Hepatic stellate cell (primary cell): ENCODE data around the gene CDKL1.
"Not testable (repeated sequence)": the region's sequence is repeated elsewhere in the genome, so short reads cannot be mapped to it uniquely, and the experiment has no call there.

ENCODE experiments used
- DNase-seq: peaks from one replicate; pipeline ENCODE4 v3.0.0; 2011; ENCODE audit warnings: low spot score

CDKL1 gene

DNA sequence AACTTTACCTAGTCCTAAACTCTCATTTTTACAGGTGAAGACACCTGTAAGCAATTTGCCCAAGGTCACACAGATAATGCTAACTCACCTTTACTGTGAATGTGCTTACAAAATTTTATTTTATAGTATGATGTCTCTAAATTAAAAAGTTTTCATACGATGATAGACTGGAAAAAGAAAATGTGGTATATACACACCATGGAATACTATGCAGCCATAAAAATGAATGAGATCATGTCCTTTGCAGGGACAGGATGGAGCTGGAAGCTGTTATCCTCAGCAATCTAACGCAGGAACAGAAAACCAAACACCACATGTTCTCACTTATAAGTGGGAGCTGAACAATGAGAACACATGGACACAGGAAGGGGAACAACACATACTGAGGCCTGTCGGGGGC, 40.4 kb downstream of the CDKL1 start:
- not testable (repeated sequence) for DNase-seq

DNA sequence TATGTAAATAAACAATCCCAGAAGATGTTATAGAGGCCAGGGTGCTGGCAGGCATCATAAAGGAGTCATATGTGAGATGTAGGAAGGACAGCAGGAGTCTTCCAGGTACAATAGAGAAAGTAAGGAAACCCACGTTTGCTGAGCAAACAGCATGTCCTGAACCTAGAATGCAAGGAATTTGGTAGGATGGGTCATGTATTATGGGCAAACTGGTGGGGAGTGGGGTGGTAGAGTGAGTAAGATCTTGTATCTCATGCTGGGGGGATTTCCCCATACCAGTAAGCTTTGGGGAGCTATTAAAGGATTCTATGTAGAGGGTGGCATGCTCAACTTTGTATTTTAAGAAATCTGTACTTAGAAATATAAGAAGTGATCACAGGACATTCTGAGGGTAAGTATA, 41.0 kb downstream of the CDKL1 start:
- no peak for DNase-seq

DNA sequence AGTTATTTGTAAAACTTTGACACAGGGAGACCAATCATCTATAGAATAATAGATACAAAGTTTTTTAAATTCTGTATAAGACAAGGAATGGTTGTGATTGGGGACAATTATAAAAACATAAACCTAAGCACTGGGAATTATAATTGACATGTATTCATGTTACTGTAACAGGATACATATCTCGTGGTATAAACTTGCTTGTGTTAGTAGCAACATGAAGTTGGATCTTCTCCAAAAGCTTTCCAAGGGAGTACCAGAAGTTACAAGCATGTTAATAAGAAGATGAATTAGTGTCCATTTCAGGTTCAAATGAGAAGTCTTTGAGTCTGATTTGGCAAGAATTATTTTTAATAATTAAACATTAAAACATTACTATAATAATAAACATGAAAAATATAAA, 42.2 kb downstream of the CDKL1 start:
- no peak for DNase-seq

DNA sequence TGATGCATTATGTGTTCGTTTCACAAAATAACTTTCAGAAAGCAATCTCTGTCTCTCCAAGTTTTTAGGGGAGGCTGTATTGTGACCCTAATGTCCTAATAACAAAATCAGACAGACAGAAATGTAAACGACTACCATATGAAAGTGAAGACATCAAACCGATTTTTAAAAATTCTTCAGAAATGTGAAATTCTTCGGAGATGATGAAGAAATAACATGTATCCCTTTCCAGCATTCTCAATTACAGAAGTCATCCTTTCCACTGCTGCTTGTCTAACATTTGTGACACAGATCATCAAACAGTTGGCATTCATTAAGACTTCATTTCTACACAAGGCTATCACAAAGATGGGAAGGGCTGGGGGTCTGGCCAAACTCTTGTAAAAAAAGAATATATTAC, 43.6 kb downstream of the CDKL1 start:
- no peak for DNase-seq

DNA sequence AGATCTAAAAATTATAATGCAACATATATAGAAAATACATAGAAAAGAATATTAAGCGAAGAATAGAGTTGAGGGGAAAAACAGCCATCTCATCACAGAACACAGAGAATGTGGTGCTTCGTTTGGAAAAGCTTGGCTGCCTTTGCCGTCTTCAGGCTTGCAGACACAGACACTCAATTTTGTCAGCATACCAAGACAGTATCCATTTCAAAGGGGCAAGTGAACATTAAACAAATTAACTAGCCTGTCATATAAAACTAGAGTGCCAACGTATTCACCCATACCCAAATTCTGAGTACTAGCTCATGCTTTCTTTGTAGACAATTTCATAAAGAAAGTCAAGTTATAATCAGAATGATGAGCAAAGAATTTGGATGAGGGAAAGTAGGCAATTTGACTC, 44.1 kb downstream of the CDKL1 start:
- no peak for DNase-seq

DNA sequence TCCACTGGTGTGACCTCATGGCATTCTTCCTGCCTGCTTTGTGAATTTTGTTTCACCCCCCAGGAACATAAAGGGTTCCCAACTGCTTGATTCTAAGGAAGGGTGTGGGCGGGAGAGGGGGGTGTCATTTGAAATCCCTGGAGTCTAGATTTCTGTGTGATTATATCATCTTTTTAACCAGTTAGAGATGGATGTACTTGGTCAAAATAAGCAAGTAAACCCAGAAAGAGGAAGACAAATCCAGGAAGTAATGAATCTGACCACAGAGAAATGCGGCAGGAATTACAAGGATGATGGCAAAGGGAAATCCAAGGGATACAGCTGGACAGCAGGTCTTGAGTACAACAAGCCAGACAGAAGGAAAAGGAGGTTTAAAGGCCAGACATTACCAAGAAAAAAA, 45.7 kb downstream of the CDKL1 start:
- no peak for DNase-seq

DNA sequence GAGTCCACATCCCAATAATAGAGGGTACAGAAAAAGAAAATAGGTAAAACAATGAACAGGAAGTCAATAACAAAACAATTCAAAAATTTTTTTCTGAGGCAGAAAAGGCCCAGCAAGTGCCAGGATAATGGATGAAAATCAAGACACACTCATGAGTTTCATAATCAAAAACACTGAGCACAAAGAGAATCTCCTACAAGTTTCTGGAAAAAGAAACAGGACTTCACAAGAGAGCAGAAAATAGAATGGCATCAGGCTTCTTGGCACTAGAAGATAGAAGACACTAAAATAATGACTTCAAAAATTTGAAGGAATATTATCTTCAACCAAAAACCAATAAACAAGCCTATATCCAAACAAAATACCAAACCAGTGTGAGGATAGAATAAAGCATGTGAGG, 47.7 kb downstream of the CDKL1 start:
- no peak for DNase-seq

DNA sequence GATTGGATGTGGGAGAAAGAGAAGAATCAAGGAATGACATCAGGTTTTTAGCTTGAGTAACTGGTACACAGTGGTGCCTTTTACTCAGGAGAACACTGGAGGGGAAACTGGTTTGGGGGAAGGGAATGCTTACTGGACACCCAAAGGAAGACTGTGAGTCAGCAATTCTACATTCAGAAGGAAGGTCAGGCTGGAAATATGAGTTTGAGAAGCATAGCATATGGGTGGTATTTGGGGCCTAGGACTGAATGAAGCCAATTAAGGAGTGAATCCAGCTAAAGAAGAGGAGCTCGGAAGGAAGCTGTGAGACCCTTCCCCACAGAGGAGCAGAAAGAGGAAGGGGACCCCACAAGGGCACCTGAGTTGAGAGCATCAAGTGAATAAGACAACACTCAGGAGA, 49.2 kb downstream of the CDKL1 start:
- peak; percentile 35 for DNase-seq

DNA sequence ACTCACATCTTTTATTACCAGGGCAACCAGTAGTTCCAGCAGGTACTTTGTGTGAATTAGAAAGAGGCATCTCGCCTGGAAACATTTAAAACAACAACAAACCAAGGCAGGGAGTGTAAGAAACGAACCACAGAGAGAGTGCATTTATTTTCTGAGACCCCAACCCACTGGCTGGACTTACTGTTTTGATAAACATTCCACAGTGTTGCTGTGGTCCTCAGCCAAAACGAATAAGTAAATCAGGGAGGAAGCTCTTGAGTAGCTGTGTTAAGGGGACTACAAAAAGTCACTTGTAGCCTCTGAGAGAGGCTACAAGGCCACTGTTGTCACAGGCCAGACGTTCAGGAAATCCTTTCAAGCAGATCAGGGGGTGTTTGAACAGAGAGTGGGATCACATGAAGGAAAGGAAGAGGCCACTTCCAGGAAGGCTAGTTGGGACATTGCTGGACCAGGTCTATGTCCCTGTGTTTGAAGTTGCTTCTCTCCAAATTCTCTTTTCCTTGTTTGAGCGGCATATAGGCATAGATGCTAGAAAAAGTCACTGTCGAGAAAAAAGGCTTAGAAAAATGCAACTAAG, 50.7 kb downstream of the CDKL1 start:
- DNase-seq: no peak

DNA sequence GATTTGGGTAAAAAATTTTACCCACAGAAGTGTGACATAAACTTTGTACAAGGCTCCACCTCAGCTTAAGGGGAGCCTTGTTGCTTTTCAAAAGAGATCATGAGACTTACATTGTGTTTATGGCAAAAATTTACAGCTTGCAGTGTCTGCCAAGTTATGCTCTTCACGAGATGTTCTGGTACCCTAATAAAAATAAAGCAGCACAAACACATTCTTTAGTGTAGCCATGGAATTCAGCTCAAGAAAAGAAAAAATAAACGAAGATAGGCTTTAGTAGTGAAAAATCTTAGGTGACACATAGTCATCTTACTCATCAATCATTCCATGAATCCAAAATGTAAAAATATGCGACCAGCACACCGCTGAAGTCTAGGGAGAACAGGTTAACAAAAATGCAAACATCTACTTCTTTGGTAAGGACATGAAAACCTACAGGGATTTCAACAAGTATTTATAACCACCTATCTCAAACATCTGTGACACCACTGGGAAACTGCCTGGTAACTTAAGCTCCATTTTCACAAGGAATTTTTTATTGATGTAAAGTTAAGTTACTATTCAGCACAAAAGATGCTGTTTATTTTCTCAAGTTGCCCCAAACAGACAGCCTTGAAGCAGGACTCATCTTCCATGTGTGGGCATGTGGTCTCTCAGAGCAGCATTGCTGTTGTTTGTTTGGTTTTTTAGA, 51.7 kb downstream of the CDKL1 start:
- DNase-seq: peak; percentile 27

DNA sequence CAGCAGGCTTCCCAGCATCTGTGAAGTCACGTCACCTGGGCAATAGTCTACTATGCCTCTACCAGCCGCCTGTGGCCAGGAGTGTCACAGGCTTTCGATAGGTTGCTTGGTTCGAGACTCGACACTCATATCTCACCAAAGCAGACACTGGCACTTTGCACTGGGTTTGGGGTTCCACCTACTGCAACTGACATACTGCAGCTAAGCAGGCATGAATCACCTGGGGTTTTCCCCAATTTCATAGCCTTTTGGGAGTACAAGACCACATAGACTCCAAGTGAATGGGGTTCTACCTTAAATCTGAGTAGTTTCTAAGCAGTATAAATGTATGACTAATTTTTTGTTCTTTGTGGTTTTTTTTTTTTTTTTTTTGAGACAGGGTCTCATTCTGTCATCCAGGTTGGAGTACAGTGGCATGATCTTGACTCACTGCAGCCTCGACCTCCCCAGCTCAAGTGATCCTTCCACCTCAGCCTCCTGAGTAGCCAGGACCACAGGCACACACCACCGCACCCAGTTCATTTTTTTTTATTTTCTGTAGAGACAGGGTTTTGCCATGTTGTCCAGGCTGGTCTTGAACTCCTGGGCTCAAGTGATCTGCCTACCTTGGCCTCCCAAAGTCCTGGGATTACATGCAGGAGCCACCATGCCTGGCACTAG, 52.4 kb downstream of the CDKL1 start:
- no peak for DNase-seq

DNA sequence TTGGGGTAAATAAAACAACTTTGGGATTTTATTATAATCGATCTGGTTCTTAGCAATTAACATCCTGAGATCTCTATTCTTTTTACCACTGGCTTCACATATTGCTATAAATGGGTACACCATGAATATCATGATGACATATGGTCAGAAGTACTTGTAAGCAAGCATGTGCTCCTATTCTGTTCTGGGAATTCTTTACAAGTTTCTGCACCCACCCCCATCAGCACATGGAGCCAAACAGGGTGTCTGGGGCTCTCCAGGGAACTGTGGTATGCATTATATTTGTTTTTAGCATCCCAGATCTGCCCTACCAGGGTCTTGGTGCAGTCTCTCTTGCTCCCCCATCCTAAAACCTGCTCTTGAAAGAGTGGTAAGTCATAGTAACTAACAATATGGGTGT, 53.2 kb downstream of the CDKL1 start:
- no peak for DNase-seq

DNA sequence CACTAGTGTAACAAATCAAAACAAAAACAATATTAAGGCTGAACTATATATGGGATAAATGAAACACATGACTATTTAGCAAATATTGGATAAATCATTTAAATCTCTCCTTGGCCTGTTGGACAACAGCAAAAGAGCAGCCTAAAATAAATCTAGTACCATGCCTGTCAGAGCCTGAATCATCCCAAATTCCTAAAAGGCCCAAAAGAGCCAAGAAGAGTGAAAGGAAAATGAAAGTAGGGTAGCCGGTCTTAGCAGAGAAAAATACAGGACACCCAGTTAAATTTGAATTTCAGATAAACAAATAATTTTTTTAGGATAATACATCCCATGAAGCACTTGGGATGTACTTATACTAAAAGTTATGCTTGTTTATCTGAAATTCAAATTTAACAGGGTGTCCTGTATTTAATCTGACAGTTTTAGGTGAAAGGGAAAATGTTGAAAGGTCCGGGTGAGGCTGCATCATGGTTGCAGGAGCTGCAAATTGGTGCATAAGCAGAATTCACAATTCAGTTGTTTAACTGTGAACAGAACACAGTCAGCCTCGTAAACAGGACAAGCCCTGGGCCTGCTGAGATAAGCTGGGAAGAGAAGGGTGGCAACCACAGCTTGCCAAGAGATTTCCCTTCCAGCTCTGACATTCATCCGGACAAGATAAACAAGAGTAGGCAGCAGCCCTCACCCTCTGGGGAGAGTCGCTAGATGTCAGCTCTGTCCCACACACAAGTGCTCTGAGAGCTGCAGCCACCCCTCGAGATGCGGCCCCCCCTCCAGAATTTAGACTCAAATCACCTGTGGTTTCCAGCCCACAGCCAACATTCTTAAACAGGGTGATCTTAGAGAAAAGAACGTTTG, 54.2 kb downstream of the CDKL1 start:
- peak; percentile 55 for DNase-seq

DNA sequence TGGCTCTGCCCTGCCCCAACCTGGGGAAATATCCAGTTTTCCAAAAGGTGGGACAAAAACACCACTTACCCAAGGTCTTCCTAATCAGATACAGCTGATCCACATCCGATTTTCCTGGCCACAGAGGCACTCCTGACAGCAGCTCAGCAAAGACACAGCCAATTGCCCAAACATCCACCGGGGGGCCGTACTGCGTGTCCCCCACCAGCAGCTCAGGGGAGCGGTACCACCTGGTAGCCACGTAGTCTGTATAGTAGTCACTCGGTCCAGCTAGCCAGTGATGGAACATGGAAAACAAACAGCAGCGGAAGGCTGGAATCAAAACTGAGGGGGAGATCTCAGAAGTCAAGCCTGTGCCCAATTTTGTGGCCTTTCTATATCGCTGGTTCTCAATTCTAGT, 55.7 kb downstream of the CDKL1 start:
- DNase-seq: no peak

DNA sequence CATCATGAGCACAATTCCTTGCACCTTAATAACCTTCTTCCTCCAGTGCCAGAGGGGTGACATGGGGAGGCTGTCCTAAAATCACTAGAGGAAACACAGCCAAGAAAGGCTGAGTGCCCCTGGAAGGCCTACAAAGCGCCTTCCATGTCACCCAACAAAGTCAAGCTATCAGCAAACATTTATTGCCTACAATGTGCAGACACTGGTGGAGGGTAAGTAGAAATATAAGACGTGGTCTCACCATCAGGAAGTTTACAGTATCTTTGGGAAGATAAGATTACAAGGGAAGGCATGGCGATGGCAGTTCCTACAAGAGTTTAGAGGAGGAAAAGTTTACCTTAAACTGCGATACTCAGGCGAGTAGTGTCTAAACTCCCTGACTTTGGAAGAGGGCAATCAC, 56.6 kb downstream of the CDKL1 start:
- DNase-seq: no peak

DNA sequence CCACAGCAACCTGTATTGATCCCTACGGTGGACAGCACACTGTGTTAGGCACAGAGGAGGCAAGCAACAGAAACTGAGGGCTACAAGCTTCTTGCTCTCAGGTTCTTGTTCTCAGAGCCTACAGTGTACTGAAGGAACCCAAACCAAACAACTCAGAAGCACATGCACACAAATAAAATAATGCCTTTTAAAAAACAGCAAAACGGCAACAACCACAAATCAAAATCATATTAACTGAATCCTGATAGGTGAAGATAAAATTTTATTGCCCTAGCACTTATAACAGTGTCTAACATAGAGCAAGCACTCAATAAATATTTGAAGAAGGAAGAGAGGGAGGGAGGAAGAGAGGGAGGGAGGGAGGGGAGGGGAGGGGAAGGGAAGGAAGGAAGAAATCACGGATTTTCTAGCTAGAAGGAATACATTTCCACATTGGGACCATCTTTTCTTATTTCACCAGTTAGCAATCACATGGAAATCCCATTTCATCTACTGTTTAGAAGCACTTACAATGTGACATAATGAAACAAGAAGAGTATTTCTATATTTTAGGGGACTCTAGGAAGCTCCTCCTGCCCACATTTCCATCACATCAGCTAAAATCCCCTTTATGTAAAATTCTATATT, 57.4 kb downstream of the CDKL1 start:
- DNase-seq: no peak

DNA sequence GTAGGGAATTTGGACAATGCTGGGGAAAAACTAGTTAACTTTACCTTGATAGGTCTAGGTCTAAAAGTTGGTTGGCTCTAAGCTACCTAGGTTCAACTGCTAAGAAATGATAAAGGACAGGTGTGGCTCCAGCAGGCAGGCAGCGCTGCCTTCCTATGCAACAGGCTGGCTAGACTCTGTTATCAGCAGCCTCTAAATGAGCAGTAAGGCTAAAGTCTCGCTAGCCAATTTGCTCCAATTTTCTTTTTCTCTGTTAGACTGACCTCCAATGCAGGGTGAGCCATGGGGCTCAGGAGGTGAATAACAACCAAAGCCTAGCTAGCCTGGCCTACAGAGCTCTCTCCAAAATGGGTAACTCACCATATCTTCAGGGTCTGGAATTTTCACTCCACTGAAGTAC, 58.1 kb downstream of the CDKL1 start:
- DNase-seq: no peak

DNA sequence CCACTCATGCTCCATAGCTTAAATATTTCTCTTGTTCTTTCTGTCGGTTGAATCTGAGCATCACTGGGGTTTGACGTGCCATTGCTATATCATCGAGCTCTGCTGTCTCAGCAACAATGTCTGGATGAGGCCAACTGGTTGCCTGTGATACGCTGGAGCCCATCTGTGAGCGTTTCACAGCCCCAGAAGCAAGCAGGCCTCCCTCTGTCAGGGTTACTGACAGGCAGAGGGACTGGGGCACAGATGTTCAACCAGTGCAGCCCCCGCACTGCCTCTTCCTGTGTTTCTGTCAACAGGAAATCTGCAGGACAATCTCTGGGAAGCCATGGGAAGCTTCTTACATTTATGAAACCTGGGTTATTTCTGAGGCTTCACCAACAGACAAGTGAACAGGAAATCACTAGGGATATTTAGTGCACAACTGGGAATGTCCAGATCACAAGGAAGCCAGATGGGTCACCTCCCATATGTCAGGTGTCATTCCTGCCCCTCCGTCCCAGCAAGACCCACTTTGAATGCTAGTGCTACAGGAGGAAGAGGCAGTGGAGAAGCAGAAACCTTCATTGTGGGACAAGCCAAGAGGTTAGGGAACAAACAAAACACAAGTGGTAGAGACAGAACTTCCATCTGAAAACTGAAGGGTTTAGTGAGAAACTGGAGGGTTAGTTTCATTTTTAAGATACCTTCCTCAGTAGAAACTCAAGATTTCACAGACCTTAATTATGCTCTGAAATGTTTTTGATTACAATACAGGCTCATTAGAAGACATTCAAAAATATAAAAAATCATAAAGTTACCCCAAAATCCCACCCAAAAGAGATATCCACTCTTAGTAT, 60.5 kb downstream of the CDKL1 start:
- DNase-seq: no peak

DNA sequence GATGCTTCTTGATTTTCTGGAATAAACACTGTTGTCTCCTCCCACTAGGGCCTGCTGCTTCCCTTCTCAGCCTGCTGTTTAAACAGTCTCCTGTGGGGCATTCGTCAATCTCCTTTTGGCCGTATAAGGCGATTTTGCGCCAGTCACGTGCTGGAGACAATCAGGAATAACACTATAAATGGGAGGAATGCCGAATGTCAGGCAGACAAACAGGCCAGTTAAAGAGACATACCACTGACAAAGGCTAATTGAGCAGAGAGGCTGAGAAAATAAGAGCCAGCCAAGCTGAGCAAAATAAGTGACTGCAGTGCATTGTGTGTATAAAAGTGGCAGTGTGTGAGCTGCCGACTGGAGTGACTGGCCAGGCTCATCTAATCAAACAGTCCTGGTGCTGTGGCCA, 61.3 kb downstream of the CDKL1 start:
- peak; percentile 42 for DNase-seq

DNA sequence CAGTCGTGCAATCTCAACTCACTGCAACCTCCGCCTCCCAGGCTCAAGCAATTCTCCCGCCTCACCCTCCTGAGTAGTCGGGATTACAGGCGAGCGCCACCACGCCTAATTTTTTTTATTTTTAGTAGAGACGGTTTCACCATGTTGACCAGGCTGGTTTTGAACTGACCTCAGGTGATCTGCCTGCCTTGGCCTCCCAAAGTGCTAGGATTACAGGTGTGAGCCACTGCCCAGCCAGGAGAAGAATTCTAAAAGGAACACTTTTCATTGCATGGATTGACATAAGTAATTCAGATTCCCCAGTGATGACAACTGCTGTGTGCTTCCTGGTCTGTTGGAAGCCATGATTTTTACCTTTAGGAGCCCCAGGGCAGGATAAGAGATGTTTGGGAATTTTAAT, 62.5 kb downstream of the CDKL1 start:
- no peak for DNase-seq

DNA sequence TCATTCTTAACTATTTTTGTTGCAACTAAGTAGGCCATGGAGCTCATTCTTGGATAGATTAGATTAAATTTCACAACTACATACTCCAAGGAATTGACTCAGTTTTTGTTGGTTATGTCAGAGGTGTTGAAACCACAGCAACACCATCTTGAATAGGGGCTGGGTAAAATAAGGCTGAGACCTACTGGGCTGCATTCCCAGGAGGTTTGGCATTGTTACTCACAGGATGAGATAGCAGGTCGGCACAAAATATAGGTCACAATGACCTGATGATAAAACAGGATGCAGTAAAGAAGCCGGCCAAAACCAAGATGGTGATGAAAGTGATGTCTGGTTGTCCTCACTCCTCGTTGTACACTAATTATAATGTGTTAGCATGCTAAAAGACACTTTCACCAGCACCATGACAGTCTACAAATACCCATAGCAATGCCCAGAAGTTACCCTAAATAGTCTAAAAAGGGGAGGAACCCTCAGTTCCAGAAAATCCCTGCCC, 63.6 kb downstream of the CDKL1 start:
- no peak for DNase-seq
